HG02798 (cell line): Measurements from ENCODE around the gene PCYT1B.
"Not testable (repeated sequence)": the region's sequence is repeated elsewhere in the genome, so short reads cannot be mapped to it uniquely, and the experiment has no call there.

ENCODE experiments used
- ATAC-seq: cut with Tn5 transposase; IDR thresholded peaks from one replicate; pipeline ENCODE4 v1.9.1; 2021; ENCODE audit warnings: mild to moderate bottlenecking; ENCODE audit not compliant: unreplicated experiment, poor library complexity

PCYT1B gene

GRCh38 chrX:24647257-24648058, at the start of gene PCYT1B:
Gene PCYT1B, minus strand, starts transcription at chrX:24647347. Its CDS starts 242 bp downstream, at chrX:24647105.
- ATAC-seq = peak; percentile 99

GRCh38 chrX:24696294-24696693, 49.1 kb upstream of the PCYT1B start:
- ATAC-seq = no peak

DNA sequence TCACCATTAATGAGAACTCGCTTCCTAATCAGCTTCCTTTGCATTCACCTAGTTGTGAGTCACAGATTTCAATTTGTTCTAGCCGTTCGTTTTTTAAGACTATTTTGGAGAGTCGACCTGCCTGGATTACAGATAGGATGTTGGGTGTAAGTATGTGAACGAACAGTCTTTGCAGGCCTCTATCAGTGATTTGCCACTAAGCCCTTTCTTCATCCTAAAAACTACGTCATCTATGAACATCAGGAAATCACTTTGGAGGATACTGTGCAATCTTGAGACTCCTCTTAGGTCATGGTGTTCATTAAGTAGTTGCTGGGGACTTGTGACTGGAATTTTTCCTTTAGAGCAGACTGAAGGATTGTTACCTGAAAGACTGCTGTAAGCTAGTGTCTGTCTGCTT, 47.7 kb upstream of the PCYT1B start:
- ATAC-seq = no peak

- peak; percentile 98 for ATAC-seq
Observed at GRCh38 chrX:24693453-24694202, 46.5 kb upstream of the PCYT1B start, which contains the start of gene POLA1. Gene POLA1, plus strand, starts transcription at chrX:24693918. Its CDS starts 44 bp downstream, at chrX:24693962.

GRCh38 chrX:24692305-24692704, 45.2 kb upstream of the PCYT1B start:
- no peak for ATAC-seq

DNA sequence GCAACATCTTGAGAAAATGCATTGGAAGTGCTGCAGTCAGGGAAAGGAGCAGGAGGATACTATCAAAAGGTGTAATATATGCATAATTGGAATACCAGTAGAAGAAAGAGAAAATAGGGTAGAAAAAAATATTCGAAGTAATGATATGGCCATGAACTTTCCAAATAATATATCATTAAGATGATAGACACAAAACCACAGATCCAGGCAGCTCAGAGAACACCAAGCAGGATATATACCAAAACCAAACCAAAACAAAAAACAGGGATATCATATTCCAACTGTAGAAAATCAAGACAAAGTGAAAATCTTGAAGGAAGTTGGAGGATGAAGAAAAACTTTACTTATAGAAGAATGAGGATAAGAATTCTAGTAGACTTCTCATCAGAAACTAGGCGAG, 36.9 kb upstream of the PCYT1B start:
- ATAC-seq = no peak

DNA sequence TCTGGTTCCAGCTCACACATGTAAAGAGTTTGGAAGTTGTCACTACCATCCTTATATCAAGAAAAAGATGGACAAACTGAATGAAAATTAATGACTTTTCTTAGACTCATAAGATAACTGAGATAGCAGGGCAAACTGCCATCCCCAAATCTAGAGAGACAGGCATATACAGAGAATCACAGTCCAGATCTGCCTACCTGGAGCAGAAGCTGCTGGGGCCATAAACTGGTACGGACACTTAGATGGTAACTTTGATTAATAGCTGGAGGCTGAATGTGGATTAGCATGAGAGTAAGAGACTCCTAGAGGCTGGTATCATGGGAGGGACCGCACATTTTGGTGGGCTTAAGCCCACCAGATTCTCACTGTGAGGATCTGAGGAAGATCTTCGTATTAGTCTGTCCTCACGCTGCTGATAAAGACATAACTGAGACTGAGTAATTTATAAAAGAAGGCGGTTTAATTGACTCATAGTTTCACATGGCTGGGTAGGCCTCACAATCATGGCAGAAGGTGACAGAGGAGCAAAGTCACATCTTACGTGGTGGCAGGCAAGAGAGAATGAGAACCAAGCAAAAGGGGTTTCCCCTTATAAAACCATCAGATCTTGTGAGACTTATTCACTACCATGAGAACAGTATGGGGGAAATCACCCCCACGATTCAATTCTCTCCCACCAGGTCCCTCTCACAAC, 35.7 kb upstream of the PCYT1B start:
- ATAC-seq = no peak

GRCh38 chrX:24676403-24677024, 29.4 kb upstream of the PCYT1B start:
- no peak for ATAC-seq

DNA sequence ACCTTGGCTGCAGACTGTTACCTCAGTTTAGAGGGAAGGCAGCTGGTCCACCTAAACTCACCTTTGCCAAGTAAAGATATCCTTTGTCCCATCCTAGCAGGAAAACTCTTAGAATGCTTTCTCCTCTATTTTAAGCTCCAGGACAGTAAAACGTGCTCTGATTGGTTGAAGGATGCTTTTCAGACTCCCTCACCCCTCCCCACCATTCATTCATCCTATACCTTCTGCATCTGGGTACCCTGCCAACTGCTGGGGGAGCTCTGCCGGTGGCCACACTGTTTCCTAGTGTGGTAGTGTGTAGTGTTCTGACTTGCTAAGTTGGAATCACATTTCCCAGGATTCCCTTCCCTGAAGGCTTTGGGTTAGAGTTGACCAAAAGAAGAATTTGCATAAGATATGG, 26.3 kb upstream of the PCYT1B start:
- ATAC-seq = no peak

DNA sequence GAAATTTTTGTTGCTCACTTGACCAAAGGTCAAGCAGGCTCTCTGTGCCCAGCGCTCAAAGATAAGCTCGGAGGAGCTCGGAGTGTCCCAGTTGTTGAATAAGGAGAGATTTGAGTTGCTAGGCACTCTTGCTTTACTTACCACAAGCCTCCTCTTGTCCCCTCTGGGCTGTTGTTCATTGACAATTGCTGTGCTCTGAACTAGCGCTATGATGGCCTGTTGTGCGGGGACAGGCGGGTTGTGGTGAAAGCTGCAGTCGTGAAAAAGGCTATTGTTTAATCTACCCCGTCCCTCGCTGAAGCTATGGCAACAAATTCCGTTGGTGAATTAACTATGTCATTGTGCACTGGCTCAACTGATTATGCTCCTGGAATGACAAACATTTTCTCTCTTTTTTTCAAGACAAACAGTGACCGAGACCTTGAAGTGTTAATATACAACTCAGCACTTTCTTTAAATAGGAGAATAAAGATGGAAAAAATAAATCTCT, 25.6 kb upstream of the PCYT1B start:
- no peak for ATAC-seq

GRCh38 chrX:24668111-24668510, 21.0 kb upstream of the PCYT1B start:
- ATAC-seq = no peak

GRCh38 chrX:24662352-24662751, 15.2 kb upstream of the PCYT1B start:
- ATAC-seq = no peak

GRCh38 chrX:24661292-24661691, 14.1 kb upstream of the PCYT1B start:
- no peak for ATAC-seq

GRCh38 chrX:24659646-24660045, 12.5 kb upstream of the PCYT1B start:
- no peak for ATAC-seq

- ATAC-seq = no peak
Observed at GRCh38 chrX:24659106-24659505, 12.0 kb upstream of the PCYT1B start.

DNA sequence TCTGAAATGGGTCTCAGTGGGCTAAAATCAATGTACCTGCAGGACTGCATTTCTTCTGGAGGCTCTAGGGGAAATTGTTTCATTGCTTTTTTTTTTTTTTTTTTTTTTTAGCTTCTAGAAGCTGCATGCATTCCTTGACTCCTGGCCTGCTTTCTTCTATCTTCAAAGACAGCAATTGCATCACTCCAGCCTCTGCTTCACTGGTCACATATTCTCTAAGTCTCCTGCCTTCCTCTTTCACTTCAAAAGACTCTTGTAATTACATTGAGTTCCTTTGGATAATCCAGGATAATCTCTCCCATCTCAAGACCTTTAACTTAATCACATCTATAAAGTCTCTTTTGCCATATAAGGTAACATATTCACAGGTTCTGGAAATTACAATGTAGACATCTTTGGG, 11.3 kb upstream of the PCYT1B start:
- ATAC-seq = no peak

- ATAC-seq = no peak
Observed at GRCh38 chrX:24657671-24658386, 10.7 kb upstream of the PCYT1B start.

- ATAC-seq = not testable (repeated sequence)
Observed at GRCh38 chrX:24655679-24656078, 8.5 kb upstream of the PCYT1B start.

GRCh38 chrX:24651783-24652182, 4.6 kb upstream of the PCYT1B start:
- no peak for ATAC-seq

GRCh38 chrX:24648495-24648894, 1.3 kb upstream of the PCYT1B start:
- ATAC-seq = no peak
